OCI-LY7 (cell line): ENCODE results near the gene HTT. TPM values are rescaled to one million over a fixed set of nuclear protein-coding genes. Genes with fewer than 3 reads are reported as not detected.
"Not testable (repeated sequence)": the region's sequence is repeated elsewhere in the genome, so short reads cannot be mapped to it uniquely, and the experiment has no call there.

Experiments
- BruUV-seq: library from RNA; stranded (reverse); fragments of 400-500 nt; replicated peaks from 2 replicates; lab custom pipeline; 2021; lab: Mats Ljungman, UMichigan
- CTCF ChIA-PET: fragments of 300-600 bp; sonication (Branson Sonifier 250); formaldehyde crosslinking; loops from one replicate; lab custom pipeline; 2022; ENCODE audit warnings: antibody characterized with exemption; ENCODE audit not compliant: unreplicated experiment; lab: Charles Lee
- POLR2A ChIA-PET: fragments of 300-600 bp; sonication (Branson Sonifier 250); formaldehyde crosslinking; loops from one replicate; lab custom pipeline; 2022; ENCODE audit warnings: antibody characterized with exemption; lab: Charles Lee
- DNase-seq: peaks from one replicate; pipeline ENCODE4 v3.0.0-alpha.2; 2015; ENCODE audit warnings: low spot score
- H2AFZ ChIP-seq: fragments of 200-600 bp; sonication (generic), shearing (Covaris generic); 2 replicates; pipeline ENCODE4 v1.6.1; 2014; ENCODE audit warnings: mild to moderate bottlenecking, antibody characterized with exemption, low read length, moderate library complexity
- H3K27ac ChIP-seq: fragments of 200-600 bp; sonication (generic); 2 replicates; pipeline ENCODE4 v1.5.1; 2014; ENCODE audit warnings: mixed run types, low read depth, mild to moderate bottlenecking, moderate library complexity, low read length, inconsistent platforms; ENCODE audit not compliant: poor library complexity, severe bottlenecking
- H3K36me3 ChIP-seq: fragments of 200-600 bp; sonication (generic); 2 replicates; pipeline ENCODE4 v1.6.1; 2014; ENCODE audit warnings: mild to moderate bottlenecking, antibody characterized with exemption, low read length, moderate library complexity, mixed read lengths; ENCODE audit not compliant: insufficient read depth
- H3K4me1 ChIP-seq: fragments of 200-600 bp; sonication (generic); 2 replicates; pipeline ENCODE4 v1.5.1; 2014; ENCODE audit warnings: mild to moderate bottlenecking, low read length; ENCODE audit not compliant: insufficient read depth, poor library complexity, severe bottlenecking
- H3K4me2 ChIP-seq: fragments of 200-600 bp; sonication (generic); 2 replicates; pipeline ENCODE4 v1.6.1; 2014; ENCODE audit warnings: mild to moderate bottlenecking, low read length
- H3K4me3 ChIP-seq: fragments of 200-600 bp; sonication (generic); 2 replicates; pipeline ENCODE4 v1.5.1; 2014; ENCODE audit warnings: mild to moderate bottlenecking, low read depth, low read length; ENCODE audit not compliant: poor library complexity, severe bottlenecking
- H3K79me2 ChIP-seq: fragments of 200-600 bp; sonication (generic); 2 replicates; pipeline ENCODE4 v1.6.1; 2016; ENCODE audit warnings: low read depth, mild to moderate bottlenecking, low read length, moderate library complexity, mixed read lengths; ENCODE audit not compliant: insufficient read depth
- H3K9me2 ChIP-seq: fragments of 200-600 bp; sonication (generic); 2 replicates; pipeline ENCODE4 v1.6.1; 2016; ENCODE audit warnings: mild to moderate bottlenecking, low read length, mixed read lengths; ENCODE audit not compliant: insufficient read depth
- H3K9me3 ChIP-seq: fragments of 200-600 bp; sonication (generic); 2 replicates; pipeline ENCODE4 v1.6.1; 2014; ENCODE audit warnings: mild to moderate bottlenecking, mixed run types, low read length, mixed read lengths
- H4K20me1 ChIP-seq: fragments of 200-600 bp; sonication (generic); 2 replicates; pipeline ENCODE4 v1.6.1; 2014; ENCODE audit warnings: mild to moderate bottlenecking, antibody characterized with exemption, low read length, moderate library complexity, mixed read lengths; ENCODE audit not compliant: insufficient read depth
- EZH2phosphoT487 ChIP-seq: fragments of 200-600 bp; sonication (generic); IDR thresholded peaks from 2 replicates; pipeline ENCODE4 v1.6.1; 2018; ENCODE audit warnings: low read depth, borderline replicate concordance, mild to moderate bottlenecking, mixed run types, antibody characterized with exemption, low read length, moderate library complexity, mixed read lengths
- intact Hi-C: fragments of 100-400 bp; cut with micrococcal nuclease; formaldehyde crosslinking; loops from one replicate; pipeline ENCODE4 v1.10.0; 2022; ENCODE audit not compliant: unreplicated experiment
- total RNA-seq, 2 experiments: library from RNA; depleted of rRNA in 1 of 2; stranded (reverse); fragments of >200 nt in 1 of 2; shearing (Covaris generic) in 1 of 2; gene quantifications; 2 replicates each; pipeline ENCODE4 v1.2.3, GENCODE V29; 2014 to 2022
- TF ChIP-seq, protein P1 (sequence below): fragments of 200-600 bp; sonication (generic); conservative IDR thresholded peaks from 2 replicates; pipeline ENCODE4 v1.5.1; 2014; ENCODE audit warnings: mild to moderate bottlenecking, antibody characterized with exemption, low read length, moderate library complexity, mixed read lengths

HTT gene
- total RNA-seq, 2 experiments from 2014 or later = 36.4 to 91.3 TPM

DNA sequence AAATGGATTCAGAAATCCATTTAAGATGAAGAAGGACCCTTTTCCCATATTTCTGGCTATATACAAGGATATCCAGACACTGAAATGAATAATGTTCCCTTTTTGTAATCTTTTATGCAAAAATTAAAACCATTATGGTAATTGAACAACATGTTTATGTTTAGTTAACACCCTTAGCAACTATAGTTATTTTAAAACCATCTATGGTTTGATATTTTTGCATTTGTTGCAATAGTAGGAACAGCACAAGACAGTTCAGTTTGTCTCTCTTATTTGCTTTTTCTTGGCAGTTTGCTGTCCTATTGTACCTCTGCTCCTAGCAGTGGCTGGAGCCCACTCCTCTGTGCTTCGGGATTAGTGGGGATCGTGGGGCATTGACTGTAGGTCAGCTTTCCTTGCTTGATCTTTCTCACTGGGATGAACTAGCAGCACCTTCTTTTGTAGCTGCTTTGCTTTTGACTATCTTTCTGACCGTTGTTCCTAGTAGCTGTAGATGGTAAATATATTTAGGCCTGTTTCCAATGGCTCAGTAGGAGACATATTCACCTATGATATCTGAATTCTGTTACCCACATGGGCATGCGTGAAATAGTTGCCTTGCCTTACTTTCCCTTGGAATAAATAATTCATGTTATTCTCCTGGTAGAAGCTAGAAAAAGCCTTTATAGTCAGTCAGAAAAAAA is 12.8 kb downstream of the HTT start:
- CTCF ChIA-PET = no interaction called here
- peaks cover 39% of the 10 kb centered on the region; the same call in 1 of the 2 replicates for H3K79me2 ChIP-seq
- no peaks in the 10 kb centered on the region for H3K9me2 ChIP-seq
- no peak overlapping the region for H3K27ac ChIP-seq
- TF ChIP-seq EZH2phosphoT487 = no peak
- TF ChIP-seq, protein P1, sequence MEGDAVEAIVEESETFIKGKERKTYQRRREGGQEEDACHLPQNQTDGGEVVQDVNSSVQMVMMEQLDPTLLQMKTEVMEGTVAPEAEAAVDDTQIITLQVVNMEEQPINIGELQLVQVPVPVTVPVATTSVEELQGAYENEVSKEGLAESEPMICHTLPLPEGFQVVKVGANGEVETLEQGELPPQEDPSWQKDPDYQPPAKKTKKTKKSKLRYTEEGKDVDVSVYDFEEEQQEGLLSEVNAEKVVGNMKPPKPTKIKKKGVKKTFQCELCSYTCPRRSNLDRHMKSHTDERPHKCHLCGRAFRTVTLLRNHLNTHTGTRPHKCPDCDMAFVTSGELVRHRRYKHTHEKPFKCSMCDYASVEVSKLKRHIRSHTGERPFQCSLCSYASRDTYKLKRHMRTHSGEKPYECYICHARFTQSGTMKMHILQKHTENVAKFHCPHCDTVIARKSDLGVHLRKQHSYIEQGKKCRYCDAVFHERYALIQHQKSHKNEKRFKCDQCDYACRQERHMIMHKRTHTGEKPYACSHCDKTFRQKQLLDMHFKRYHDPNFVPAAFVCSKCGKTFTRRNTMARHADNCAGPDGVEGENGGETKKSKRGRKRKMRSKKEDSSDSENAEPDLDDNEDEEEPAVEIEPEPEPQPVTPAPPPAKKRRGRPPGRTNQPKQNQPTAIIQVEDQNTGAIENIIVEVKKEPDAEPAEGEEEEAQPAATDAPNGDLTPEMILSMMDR = no peak
- H3K36me3 ChIP-seq = peaks cover 71% of the 10 kb centered on the region
- no peak overlapping the region for H3K4me3 ChIP-seq
- intact Hi-C loops = no loop called here
- POLR2A ChIA-PET = interaction anchor here (1.1 kb wide), 1 partner anchor 9 kb away, joined by 4 read pairs; no protein-coding TSS in a partner anchor
- DNase-seq = no peak
- H3K9me3 ChIP-seq = no peaks in the 10 kb centered on the region
- peaks cover 10% of the 10 kb centered on the region for H3K4me1 ChIP-seq
- no peak overlapping the region for H3K4me2 ChIP-seq
- H2AFZ ChIP-seq = no peak overlapping the region
- peaks cover 5% of the 10 kb centered on the region; the same call in 1 of the 2 replicates for H4K20me1 ChIP-seq
- no TSS peak for BruUV-seq

DNA sequence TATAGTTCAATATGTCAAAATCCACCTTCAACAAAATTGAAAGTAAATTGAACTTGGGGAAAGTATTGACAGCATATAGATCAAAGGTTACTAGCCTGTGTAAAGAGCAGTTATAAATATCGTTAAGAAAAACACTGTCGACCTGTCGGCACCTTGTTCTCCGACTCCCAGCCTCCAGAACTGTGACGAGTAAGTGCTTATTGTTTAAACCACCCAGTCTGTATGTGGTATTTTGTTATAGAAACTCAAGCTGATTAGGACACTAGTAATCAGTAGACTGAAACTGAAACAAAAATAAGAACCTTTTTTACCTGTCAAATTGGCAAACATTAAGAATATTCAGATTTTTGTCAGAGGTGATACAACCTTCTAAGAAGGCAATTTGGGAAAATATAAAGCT is 17.0 kb downstream of the HTT start:
- BruUV-seq = no TSS peak

DNA sequence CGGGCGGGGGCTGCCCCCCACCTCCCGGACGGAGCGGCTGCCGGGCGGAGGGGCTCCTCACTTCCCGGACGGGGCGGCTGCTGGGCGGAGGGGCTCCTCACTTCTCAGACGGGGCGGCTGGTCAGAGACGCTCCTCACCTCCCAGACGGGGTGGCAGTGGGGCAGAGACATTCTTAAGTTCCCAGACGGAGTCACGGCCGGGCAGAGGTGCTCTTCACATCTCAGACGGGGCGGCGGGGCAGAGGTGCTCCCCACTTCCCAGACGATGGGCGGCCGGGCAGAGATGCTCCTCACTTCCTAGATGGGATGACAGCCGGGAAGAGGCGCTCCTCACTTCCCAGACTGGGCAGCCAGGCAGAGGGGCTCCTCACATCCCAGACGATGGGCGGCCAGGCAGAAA is 20.2 kb downstream of the HTT start:
- H3K4me1 ChIP-seq, POLR2A ChIA-PET, H3K9me3 ChIP-seq, H4K20me1 ChIP-seq, H3K4me3 ChIP-seq, H3K4me2 ChIP-seq, H2AFZ ChIP-seq, H3K27ac ChIP-seq, H3K9me2 ChIP-seq, CTCF ChIA-PET, BruUV-seq, DNase-seq, intact Hi-C loops, H3K79me2 ChIP-seq: not testable (repeated sequence)
- peaks cover 68% of the 10 kb centered on the region for H3K36me3 ChIP-seq

More for the DNA sequence above, 17.0 kb downstream of the HTT start:
- POLR2A ChIA-PET = no interaction called here
- H3K9me3 ChIP-seq = no peaks in the 10 kb centered on the region
- H3K36me3 ChIP-seq = peaks cover 82% of the 10 kb centered on the region
- CTCF ChIA-PET = no interaction called here
- no peak for TF ChIP-seq EZH2phosphoT487
- TF ChIP-seq, protein P1 = no peak
- H3K4me1 ChIP-seq = no peaks in the 10 kb centered on the region
- H3K4me2 ChIP-seq = no peak overlapping the region
- H2AFZ ChIP-seq = no peak overlapping the region
- no peak for DNase-seq
- no peaks in the 10 kb centered on the region for H3K9me2 ChIP-seq
- no peak overlapping the region for H3K27ac ChIP-seq
- H4K20me1 ChIP-seq = no peaks in the 10 kb centered on the region
- no peak overlapping the region for H3K4me3 ChIP-seq
- intact Hi-C loops = no loop called here
- peaks cover 5% of the 10 kb centered on the region; the same call in 1 of the 2 replicates for H3K79me2 ChIP-seq
